HAP-1 (cell line): ENCODE results near the gene IL6R.

Experiments used
- DNase-seq, 2 experiments: peaks; one replicate each; pipeline ENCODE4 v3.0.0-alpha.2; 2016 to 2020; ENCODE audit warnings: low spot score in 2 of 2
- H3K27me3 ChIP-seq: fragments of 250-450 bp; sonication (Bioruptor Pico); 2 replicates; pipeline ENCODE4 v1.5.1; 2020; ENCODE audit warnings: low read depth, mild to moderate bottlenecking, moderate library complexity
- H3K36me3 ChIP-seq: fragments of 250-450 bp; sonication (Bioruptor Pico); replicated peaks from 2 replicates; pipeline ENCODE4 v1.5.1; 2020; ENCODE audit warnings: mild to moderate bottlenecking
- H3K4me1 ChIP-seq: fragments of 250-450 bp; sonication (Bioruptor Pico); 2 replicates; pipeline ENCODE4 v1.5.1; 2020; ENCODE audit warnings: mild to moderate bottlenecking
- H3K4me3 ChIP-seq: fragments of 250-450 bp; sonication (Bioruptor Pico); 2 replicates; pipeline ENCODE4 v1.5.1; 2020; ENCODE audit warnings: mild to moderate bottlenecking, moderate library complexity
- H3K9me3 ChIP-seq: fragments of 250-450 bp; sonication (Bioruptor Pico); 2 replicates; pipeline ENCODE4 v1.5.1; 2020; ENCODE audit warnings: mild to moderate bottlenecking, moderate library complexity
- in situ Hi-C: fragments of 300-500 bp; cut with MboI; formaldehyde crosslinking; loops from 3 replicates; pipeline ENCODE4 v1.14.3; 2020; ENCODE audit warnings: low sequenced_read_pairs, inconsistent platforms, mixed read lengths

The IL6R gene

DNA sequence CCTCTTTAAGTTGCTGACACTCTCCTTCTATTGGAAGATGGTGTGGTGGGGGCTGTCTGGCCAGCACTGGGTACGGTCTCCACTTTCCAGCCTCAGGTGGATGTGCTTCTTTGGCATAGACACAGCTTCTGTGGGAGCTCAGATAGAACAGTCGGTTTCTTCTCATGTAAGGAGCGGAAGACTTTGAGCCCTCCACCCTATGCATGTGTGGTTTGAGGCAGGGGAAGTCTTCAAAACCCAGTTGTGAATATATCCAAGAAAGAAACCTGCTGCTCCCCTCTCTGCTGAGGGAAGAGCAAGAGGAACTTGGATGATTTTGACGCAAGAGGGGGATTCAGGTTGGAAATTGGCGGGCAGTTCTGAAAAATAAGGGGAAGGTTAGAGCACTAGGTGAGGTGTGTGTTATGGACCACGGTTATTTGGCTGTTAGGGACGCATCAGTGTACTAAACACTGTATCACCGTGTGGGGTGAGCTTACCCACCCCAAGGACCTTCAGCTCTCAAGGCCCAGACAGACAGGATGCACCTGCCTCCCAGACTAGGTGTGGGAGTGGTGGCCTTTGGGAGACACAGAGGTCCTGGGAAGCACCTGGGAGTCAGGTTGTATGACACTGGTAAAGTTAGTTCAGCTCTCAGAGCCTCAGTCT, 36.2 kb downstream of the IL6R start:
- no peaks in the 10 kb centered on the region for H3K4me1 ChIP-seq
- no peaks in the 10 kb centered on the region for H3K9me3 ChIP-seq
- in situ Hi-C loops: no loop called here
- H3K27me3 ChIP-seq: no peaks in the 10 kb centered on the region
- H3K36me3 ChIP-seq: no peaks in the 10 kb centered on the region
- no peak for DNase-seq
- H3K4me3 ChIP-seq: no peak overlapping the region

DNA sequence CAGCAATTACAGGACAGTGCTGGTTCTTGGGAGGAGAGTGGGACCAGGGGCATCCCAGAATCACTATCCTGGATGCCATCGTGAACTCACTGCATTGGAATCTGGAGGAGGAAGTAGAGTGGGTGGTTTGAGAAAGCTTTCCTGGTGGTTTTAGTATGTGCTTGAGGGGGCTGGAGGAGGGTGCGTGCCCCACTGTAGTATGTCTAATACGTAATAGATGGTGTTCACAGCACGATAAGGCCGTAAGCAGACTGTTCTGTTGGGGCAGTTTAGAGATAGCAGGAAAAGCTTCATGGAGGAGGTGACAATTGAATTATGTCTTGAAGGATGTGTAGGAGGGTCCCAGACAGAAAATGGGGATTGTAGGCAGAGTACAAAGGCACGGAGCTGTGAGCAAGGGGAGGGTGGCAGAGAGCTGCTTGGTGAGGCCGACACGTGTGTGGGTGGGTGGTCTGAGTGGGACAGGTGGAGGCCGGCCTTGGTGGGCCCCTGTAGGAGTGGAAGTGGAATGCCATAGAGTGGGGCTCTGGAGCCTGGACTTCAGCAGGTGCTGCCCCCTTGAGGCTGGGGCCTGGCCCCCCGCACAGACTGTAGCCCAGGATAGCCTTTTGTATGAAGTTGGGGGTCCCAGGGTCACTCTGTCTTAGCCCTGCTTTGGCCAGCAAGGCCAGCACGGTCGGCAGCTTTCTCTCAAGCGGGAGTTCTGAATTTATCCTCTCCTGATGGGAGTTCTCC, 37.0 kb downstream of the IL6R start:
- Histone ChIP-seq H3K9me3 (no peaks in the 10 kb centered on the region), H3K4me3 (no peak overlapping the region), H3K27me3 (no peaks in the 10 kb centered on the region), H3K4me1 (no peaks in the 10 kb centered on the region), H3K36me3 (no peaks in the 10 kb centered on the region)
- DNase-seq: peak in 1 of 2 experiments; percentile 33
- in situ Hi-C loops: no loop called here

DNA sequence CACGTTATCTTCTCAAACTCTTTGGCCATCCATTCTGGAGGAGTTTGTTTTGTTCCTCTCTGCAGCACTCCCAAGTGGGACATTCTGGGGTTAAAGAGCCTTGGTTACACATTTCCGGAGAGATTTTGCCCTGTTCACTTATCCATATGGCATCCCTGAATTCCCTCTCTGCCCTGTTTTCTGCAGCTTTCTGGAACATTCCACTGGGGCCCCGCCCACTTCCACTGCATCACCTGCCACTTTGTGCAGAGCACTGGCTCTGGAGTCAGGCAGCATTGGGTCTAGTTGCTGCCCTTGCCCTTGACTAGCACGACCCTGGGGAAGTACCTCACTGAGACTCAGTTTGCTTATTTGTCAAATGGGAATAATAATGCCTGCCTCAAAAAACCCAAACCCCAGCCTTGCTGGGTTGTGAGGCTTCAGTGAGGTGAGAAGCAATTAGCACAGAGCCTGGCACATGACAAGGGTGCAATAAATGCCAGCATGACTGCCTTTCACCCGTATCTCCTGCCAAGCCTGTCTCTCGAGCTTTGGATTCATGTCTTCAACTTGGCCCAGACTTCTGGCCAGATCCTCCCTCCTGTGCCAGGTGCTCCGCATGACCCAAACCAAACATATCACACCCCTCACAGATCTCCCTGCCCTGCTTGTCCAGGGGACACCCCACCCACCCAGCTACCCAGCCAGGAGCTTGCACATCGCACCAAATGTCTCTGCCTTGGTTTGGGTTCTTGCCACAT, 38.3 kb downstream of the IL6R start:
- in situ Hi-C loops: no loop called here
- no peak for DNase-seq
- no peaks in the 10 kb centered on the region for H3K36me3 ChIP-seq
- no peaks in the 10 kb centered on the region for H3K4me1 ChIP-seq
- H3K9me3 ChIP-seq: no peaks in the 10 kb centered on the region
- H3K4me3 ChIP-seq: no peak overlapping the region
- H3K27me3 ChIP-seq: no peaks in the 10 kb centered on the region

DNA sequence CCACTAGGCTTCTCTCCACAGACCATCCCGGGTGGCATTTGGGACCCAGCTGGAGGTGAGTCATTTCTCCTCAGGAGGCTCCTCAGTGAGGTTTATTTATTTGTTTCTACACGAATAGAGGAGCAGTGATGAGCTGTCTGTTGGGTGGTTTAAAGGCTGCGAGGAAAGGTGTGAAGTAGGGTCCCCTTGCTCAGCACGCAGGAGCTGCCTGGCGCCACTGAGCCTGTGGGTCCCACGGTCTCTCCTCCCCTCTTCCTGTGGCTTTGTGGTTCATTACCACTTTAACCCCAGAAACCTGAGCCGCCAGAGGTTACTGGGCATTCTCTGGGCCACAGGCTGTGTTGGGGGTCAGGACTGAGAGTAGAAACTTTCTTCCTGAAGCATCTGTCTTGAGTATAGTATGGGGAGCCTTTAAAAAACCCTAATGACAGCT, 39.9 kb downstream of the IL6R start:
- Histone ChIP-seq H3K9me3 (no peaks in the 10 kb centered on the region), H3K4me3 (no peak overlapping the region), H3K36me3 (no peaks in the 10 kb centered on the region), H3K4me1 (no peaks in the 10 kb centered on the region), H3K27me3 (no peaks in the 10 kb centered on the region)
- in situ Hi-C loops: no loop called here
- DNase-seq: no peak

DNA sequence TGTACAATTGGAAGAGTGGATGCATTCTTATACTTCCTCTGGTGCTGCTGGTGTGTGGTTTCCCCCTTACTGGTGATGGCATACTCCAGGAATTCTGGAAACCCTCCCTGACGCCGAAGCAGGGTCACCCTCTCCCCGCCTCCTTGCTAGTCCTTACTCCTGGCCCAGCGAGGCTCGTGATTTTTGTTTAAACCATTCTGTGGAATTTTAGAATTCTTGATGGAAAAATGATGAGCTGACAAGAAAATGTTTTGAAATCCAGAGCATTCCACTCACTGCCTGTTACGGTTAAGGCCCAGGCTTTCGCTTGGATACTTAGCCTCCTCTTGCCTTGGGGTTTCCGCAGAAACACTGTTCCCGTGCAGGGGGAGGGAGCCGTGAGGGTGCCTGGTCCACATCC, 41.1 kb downstream of the IL6R start:
- H3K9me3 ChIP-seq: no peaks in the 10 kb centered on the region
- DNase-seq: no peak
- H3K27me3 ChIP-seq: no peaks in the 10 kb centered on the region
- H3K4me3 ChIP-seq: no peak overlapping the region
- no peaks in the 10 kb centered on the region for H3K36me3 ChIP-seq
- H3K4me1 ChIP-seq: no peaks in the 10 kb centered on the region
- in situ Hi-C loops: no loop called here

DNA sequence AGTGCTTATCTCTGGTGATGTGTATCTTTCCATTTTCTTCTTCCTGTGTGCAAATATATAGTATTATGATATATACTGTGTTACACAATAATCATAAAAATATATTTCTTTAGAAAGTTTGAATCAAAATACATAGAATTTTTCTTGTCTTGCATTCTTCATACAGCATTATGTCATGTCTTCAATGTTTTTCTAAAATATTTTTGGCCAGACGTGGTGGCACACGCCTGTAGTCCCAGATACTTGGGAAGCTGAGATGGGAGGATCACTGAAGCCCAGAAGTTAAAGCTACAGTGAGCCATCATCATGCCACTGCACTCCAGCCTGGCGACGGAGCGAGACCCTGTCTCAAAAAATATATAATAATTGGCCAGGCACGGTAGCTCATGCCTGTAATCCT, 41.6 kb downstream of the IL6R start:
- in situ Hi-C loops: no loop called here
- Histone ChIP-seq H3K9me3 (no peaks in the 10 kb centered on the region), H3K36me3 (no peaks in the 10 kb centered on the region), H3K4me3 (no peak overlapping the region), H3K4me1 (no peaks in the 10 kb centered on the region), H3K27me3 (no peaks in the 10 kb centered on the region)
- no peak for DNase-seq

DNA sequence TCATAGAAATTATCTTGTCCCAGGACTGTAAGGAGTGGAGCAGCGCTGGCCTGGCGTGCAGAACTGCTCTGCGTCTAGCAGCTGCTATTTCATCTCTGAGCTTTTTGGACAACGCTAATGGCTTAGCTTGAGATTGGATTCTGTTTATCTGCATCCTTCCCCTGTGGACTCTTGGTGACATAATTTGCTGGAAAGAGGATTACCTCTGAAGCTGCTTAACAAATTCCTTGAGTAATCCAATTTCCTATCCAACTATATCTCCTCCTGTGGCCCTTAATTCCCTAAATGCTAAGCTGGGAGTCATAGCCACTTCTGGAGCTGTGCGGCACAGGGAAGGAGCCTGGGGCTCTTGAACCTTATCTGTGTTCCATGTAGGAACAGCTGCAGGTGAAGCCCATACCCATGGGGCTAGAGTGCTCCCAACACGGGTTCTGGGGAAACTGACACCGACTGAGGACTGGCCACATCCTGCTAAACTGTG, 43.2 kb downstream of the IL6R start:
- H3K36me3 ChIP-seq: no peaks in the 10 kb centered on the region
- in situ Hi-C loops: no loop called here
- no peaks in the 10 kb centered on the region for H3K9me3 ChIP-seq
- H3K4me3 ChIP-seq: no peak overlapping the region
- no peaks in the 10 kb centered on the region for H3K27me3 ChIP-seq
- DNase-seq: no peak
- H3K4me1 ChIP-seq: no peaks in the 10 kb centered on the region

DNA sequence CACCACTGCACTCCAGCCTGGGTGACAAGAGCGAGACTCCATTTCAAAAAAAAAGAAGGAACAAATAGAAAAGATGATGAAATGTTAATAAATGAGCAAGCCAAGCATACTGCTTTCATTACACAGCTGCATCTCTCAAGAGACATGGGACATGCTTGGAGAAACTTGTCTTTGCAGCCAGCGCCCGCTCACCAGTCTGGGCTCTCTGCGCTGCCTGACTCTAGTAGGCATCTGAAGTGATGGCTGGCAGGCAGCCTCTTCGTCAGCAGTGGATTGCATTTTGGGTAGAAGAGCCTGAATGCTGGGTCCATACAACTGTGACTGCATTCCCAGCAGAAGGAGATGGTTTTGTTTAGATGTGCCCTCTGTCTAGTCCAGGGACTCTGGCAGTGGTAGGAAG, 48.0 kb downstream of the IL6R start:
- Histone ChIP-seq H3K9me3 (no peaks in the 10 kb centered on the region), H3K4me3 (no peak overlapping the region), H3K27me3 (no peaks in the 10 kb centered on the region), H3K36me3 (no peaks in the 10 kb centered on the region), H3K4me1 (no peaks in the 10 kb centered on the region)
- no peak for DNase-seq
- in situ Hi-C loops: no loop called here

DNA sequence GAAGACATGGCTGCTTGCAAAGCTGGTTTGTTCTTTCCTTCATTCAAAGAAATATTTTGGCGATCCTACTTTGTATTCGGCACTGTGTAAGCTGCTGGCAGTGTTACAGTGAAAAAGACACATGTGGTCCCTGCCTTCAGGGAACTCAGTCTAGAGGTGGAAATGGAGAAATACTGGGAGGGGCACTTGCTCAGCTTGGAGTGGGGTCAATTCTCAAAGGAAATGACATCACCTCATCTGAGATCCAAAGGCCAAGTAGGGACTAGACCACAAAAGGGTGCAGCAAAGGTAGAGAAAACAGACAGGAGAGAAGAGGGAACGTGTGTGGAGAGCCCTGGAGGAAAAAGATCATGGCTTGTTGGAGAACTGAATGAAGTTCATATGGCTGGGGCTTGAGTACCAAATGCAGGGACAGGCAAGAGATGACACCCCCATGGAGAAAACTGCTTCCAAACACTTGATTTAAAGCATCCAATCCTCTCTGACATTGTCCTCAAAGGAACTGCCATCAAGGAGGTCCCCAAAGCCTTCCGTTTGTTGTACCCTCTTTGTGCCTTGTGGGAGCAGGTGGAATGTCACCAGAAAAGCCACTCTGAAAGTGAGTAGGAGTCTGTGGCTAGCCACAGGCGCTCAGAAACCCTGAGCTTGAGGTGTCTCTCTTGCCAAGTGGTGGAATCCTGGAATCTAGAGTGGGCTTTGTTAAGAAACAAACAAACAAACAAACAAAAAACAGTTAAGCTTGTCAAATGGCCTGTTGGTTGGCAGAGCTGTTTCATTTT, 48.6 kb downstream of the IL6R start:
- in situ Hi-C loops: no loop called here
- H3K27me3 ChIP-seq: no peaks in the 10 kb centered on the region
- H3K36me3 ChIP-seq: no peaks in the 10 kb centered on the region
- no peak for DNase-seq
- no peaks in the 10 kb centered on the region for H3K9me3 ChIP-seq
- no peak overlapping the region for H3K4me3 ChIP-seq
- no peaks in the 10 kb centered on the region for H3K4me1 ChIP-seq

DNA sequence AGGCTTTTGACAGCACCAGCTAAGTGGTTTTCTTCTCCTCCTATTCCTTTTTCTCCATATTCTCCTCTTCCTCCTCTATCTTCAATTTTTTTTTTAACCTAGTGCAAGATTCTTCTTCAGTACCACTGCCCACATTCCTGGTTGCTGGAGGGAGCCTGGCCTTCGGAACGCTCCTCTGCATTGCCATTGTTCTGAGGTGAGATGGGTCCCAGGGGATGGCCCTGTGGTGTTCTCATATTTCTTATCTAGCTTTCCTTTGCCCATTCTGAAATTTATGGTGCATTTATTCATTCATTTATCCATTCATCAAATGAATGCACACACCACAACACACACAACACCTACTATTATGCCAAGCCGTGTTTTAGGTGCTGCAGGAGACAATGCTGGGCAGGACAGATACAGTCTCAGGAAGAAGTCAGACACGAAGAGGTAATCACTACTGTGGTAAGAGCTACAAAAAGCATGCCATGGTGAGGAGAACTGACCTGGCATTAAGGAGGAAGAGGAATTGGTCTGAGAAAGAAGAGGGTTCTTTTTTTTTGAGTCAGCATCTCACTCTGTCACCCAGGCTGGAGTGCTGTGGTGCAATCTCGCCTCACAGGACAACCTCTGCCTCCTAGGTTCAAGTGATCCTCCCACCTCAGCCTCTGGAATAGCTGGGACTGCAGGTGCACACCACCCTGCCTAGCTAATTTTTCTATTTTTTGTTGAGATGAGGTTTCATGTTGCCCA, 49.4 kb downstream of the IL6R start:
- Histone ChIP-seq H3K27me3 (no peaks in the 10 kb centered on the region), H3K4me1 (no peaks in the 10 kb centered on the region), H3K4me3 (no peak overlapping the region), H3K36me3 (no peaks in the 10 kb centered on the region), H3K9me3 (no peaks in the 10 kb centered on the region)
- in situ Hi-C loops: no loop called here
- peak in 1 of 2 experiments; percentile 51 for DNase-seq

DNA sequence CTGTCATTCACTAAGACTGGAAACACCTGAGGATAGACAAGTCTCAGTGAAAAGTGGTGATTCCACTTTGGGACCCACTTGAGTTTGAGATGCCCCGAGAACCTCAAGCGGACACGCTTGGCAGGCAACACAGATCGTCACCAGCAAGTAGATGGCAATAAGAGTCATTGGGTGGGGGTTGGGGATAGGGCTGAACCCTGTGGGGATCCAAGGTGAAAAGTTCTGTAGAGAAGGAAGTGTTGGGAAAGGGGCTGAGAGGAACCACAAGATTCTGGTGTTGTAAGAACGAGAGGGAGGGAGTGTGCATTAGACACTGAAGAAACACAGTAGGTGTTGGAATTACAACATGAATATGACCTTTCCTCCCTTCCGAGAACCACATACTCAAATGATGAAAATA, 51.5 kb downstream of the IL6R start:
- in situ Hi-C loops: no loop called here
- H3K4me1 ChIP-seq: no peaks in the 10 kb centered on the region
- no peaks in the 10 kb centered on the region for H3K27me3 ChIP-seq
- no peaks in the 10 kb centered on the region for H3K9me3 ChIP-seq
- no peak for DNase-seq
- H3K36me3 ChIP-seq: no peaks in the 10 kb centered on the region
- H3K4me3 ChIP-seq: no peak overlapping the region

DNA sequence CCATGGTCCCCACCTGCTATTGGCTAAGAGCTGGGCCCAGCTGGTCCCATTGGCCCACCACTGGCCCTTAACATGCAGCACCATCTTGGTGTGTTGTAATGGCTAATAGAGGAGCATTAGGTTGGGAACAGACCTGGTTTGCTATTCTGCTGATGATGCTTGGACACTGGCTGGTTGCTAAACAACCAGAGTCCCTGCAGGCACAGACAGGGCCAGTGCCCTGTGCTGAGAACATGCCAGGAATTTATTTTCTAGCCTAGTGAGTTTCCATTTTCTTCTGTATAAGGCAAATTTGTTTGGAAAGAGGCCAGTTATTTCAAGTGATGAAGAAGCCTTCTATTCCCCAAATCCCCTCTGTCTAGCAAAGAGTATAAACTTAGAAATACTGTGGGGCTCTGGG, 53.9 kb downstream of the IL6R start:
- in situ Hi-C loops: no loop called here
- DNase-seq: no peak
- Histone ChIP-seq H3K4me1 (no peaks in the 10 kb centered on the region), H3K4me3 (no peak overlapping the region), H3K36me3 (no peaks in the 10 kb centered on the region), H3K9me3 (no peaks in the 10 kb centered on the region), H3K27me3 (no peaks in the 10 kb centered on the region)

DNA sequence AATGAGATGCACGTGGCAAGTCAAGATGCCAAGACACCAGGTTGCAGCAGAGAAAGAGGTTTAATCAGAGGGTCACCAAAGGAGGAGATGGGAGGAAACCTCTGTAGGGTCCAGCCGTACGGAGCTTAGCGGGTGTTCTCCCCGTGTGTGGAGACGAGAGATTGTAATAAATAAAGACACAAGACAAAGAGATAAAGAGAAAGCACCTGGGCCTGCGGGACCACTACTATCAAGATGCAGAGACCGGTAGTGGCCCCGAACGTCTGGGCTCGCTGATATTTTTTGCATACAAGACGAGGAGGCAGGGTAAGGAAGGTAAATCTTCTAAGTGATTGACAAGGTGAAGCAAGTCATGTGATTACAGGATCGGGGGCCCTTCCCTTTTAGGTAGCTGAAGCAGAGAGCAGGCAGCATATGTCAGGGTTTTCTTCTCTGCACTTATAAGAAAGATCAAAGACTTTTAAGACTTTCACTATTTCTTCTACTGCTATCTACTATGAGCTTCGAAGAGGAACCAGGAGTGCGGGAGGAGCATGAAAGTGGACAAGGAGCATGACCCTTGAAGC, 55.6 kb downstream of the IL6R start:
- Histone ChIP-seq H3K9me3 (no peaks in the 10 kb centered on the region), H3K36me3 (no peaks in the 10 kb centered on the region), H3K4me3 (no peak overlapping the region), H3K27me3 (no peaks in the 10 kb centered on the region), H3K4me1 (no peaks in the 10 kb centered on the region)
- no peak for DNase-seq
- in situ Hi-C loops: no loop called here
